SU-DHL-6 (cell line): ENCODE measurements around the gene IFNL4.

Source experiments
- H2AFZ ChIP-seq: fragments of 200-600 bp; sonication (generic); 2 replicates; pipeline ENCODE4 v1.6.1; 2014; ENCODE audit warnings: low read depth, mild to moderate bottlenecking, moderate library complexity, mixed read lengths, antibody characterized with exemption, low read length; ENCODE audit not compliant: severe bottlenecking
- H3F3A ChIP-seq: fragments of 200-600 bp; shearing (Covaris generic); 2 replicates; pipeline ENCODE4 v1.6.0; 2016; ENCODE audit warnings: antibody characterized with exemption, mild to moderate bottlenecking; ENCODE audit not compliant: insufficient read depth
- H3K27ac ChIP-seq: fragments of 200-600 bp; sonication (generic); 2 replicates; pipeline ENCODE4 v1.5.1; 2016; ENCODE audit warnings: low read depth, mild to moderate bottlenecking, low read length, moderate library complexity, mixed read lengths
- H3K27me3 ChIP-seq: fragments of 200-600 bp; sonication (generic), shearing (Covaris generic); 2 replicates; pipeline ENCODE4 v1.6.0; 2014; ENCODE audit warnings: mild to moderate bottlenecking, low read length
- H3K36me3 ChIP-seq: fragments of 200-600 bp; sonication (generic); 2 replicates; pipeline ENCODE4 v1.6.1; 2014; ENCODE audit warnings: mild to moderate bottlenecking, low read length, mixed read lengths
- H3K4me2 ChIP-seq: fragments of 300-600, 200-600 bp; shearing (Covaris generic), sonication (generic); 2 replicates; pipeline ENCODE4 v1.6.0; 2014; ENCODE audit warnings: low read length, low read depth, mild to moderate bottlenecking; ENCODE audit not compliant: poor library complexity, severe bottlenecking
- H3K4me3 ChIP-seq: fragments of 200-600 bp; sonication (generic); 2 replicates; pipeline ENCODE4 v1.5.1; 2014; ENCODE audit warnings: antibody characterized with exemption, low read length, mild to moderate bottlenecking, mixed read lengths; ENCODE audit not compliant: insufficient read depth, poor library complexity, severe bottlenecking
- H3K79me2 ChIP-seq: fragments of 200-600 bp; sonication (generic); 2 replicates; pipeline ENCODE4 v1.6.1; 2014; ENCODE audit warnings: mild to moderate bottlenecking, low read length, moderate library complexity; ENCODE audit not compliant: insufficient read depth
- H3K9ac ChIP-seq: fragments of 200-600 bp; sonication (generic); 2 replicates; pipeline ENCODE4 v1.7.0; 2014; ENCODE audit warnings: mild to moderate bottlenecking, low read length
- H3K9me2 ChIP-seq: fragments of 200-600 bp; sonication (generic); replicated peaks from 2 replicates; pipeline ENCODE4 v1.6.1; 2014; ENCODE audit warnings: low read length; ENCODE audit not compliant: insufficient read depth
- H3K9me3 ChIP-seq: fragments of 200-600 bp; sonication (generic); 2 replicates; pipeline ENCODE4 v1.6.1; 2014; ENCODE audit warnings: low read length, mixed read lengths; ENCODE audit not compliant: insufficient read depth
- H4K20me1 ChIP-seq: fragments of 200-600 bp; sonication (generic); 2 replicates; pipeline ENCODE4 v1.6.1; 2014; ENCODE audit warnings: low read depth, mild to moderate bottlenecking, antibody characterized with exemption, low read length, moderate library complexity, mixed read lengths
- CTCF ChIP-seq: fragments of 200-600 bp; sonication (generic); IDR thresholded peaks from one replicate; pipeline ENCODE4 v1.5.1; 2017; ENCODE audit warnings: antibody characterized with exemption, mild to moderate bottlenecking, low read length, moderate library complexity; ENCODE audit not compliant: insufficient read depth, poor library complexity, severe bottlenecking
- EZH2phosphoT487 ChIP-seq: fragments of 200-600 bp; sonication (generic), shearing (Covaris generic); conservative IDR thresholded peaks from 2 replicates; pipeline ENCODE4 v1.6.1; 2018; ENCODE audit warnings: mild to moderate bottlenecking, antibody characterized with exemption, low read length, moderate library complexity, mixed read lengths

Gene IFNL4

GRCh38 chr19:39209196-39209595, 39.5 kb downstream of the IFNL4 start:
- no peaks in the 10 kb centered on the region for H3K9me2 ChIP-seq
- no peak overlapping the region for H2AFZ ChIP-seq
- H3K4me3 ChIP-seq, result no peak overlapping the region
- no peaks in the 10 kb centered on the region for H3K27me3 ChIP-seq
- H3K9me3 ChIP-seq, result no peaks in the 10 kb centered on the region
- no peak overlapping the region for H3K4me2 ChIP-seq
- H3K79me2 ChIP-seq, result no peaks in the 10 kb centered on the region
- no peaks in the 10 kb centered on the region for H3K36me3 ChIP-seq
- H3F3A ChIP-seq, result no peaks in the 10 kb centered on the region
- H4K20me1 ChIP-seq, result no peaks in the 10 kb centered on the region
- no peak overlapping the region for H3K9ac ChIP-seq
- H3K27ac ChIP-seq, result no peak overlapping the region
- TF ChIP-seq CTCF, result no peak
- TF ChIP-seq EZH2phosphoT487, result no peak

GRCh38 chr19:39208175-39208795, 40.4 kb downstream of the IFNL4 start:
- H3K4me3 ChIP-seq, result no peak overlapping the region
- H3F3A ChIP-seq, result no peaks in the 10 kb centered on the region
- no peaks in the 10 kb centered on the region for H3K9me3 ChIP-seq
- no peaks in the 10 kb centered on the region for H3K36me3 ChIP-seq
- no peaks in the 10 kb centered on the region for H3K9me2 ChIP-seq
- H3K27me3 ChIP-seq, result no peaks in the 10 kb centered on the region
- no peaks in the 10 kb centered on the region for H4K20me1 ChIP-seq
- H3K9ac ChIP-seq, result no peak overlapping the region
- TF ChIP-seq CTCF (no peak), EZH2phosphoT487 (no peak)
- H3K27ac ChIP-seq, result no peak overlapping the region
- H2AFZ ChIP-seq, result no peak overlapping the region
- no peaks in the 10 kb centered on the region for H3K79me2 ChIP-seq
- H3K4me2 ChIP-seq, result no peak overlapping the region

- Histone ChIP-seq H3K27me3 (no peaks in the 10 kb centered on the region), H3F3A (no peaks in the 10 kb centered on the region), H3K79me2 (no peaks in the 10 kb centered on the region), H3K9ac (no peak overlapping the region), H3K9me3 (no peaks in the 10 kb centered on the region), H3K9me2 (no peaks in the 10 kb centered on the region), H3K4me2 (no peak overlapping the region), H3K4me3 (no peak overlapping the region), H2AFZ (no peak overlapping the region), H3K36me3 (no peaks in the 10 kb centered on the region), H4K20me1 (no peaks in the 10 kb centered on the region), H3K27ac (no peak overlapping the region)
- TF ChIP-seq CTCF, result no peak
- TF ChIP-seq EZH2phosphoT487, result no peak
These were observed 41.3 kb downstream of the IFNL4 start for GRCh38 chr19:39207293-39207836.
